Muscle of leg (tissue), 11 donors: ENCODE measurements around the gene TGFB2. TPM values are rescaled to one million over a fixed set of nuclear protein-coding genes. Genes with fewer than 3 reads are reported as not detected.
A peak's percentile ranks its signal among the peaks of the same experiment; 100 is the strongest.

Experiments
- DNase-seq: peaks from one replicate; pipeline ENCODE4 v3.0.0; 2013
- H3K27ac ChIP-seq: one replicate; pipeline ENCODE4 v1.5.1; 2013; ENCODE audit warnings: mild to moderate bottlenecking, low read length, control low read depth
- H3K27me3 ChIP-seq: one replicate; pipeline ENCODE4 v1.6.1; 2013; ENCODE audit warnings: low read length; ENCODE audit not compliant: control insufficient read depth, insufficient read depth
- H3K36me3 ChIP-seq: one replicate; pipeline ENCODE4 v1.6.1; 2013; ENCODE audit warnings: low read length; ENCODE audit not compliant: control insufficient read depth, insufficient read depth
- H3K4me1 ChIP-seq: one replicate; pipeline ENCODE4 v1.6.1; 2013; ENCODE audit warnings: low read length; ENCODE audit not compliant: control insufficient read depth, insufficient read depth
- H3K4me3 ChIP-seq: one replicate; pipeline ENCODE4 v1.5.1; 2013; ENCODE audit warnings: low read length, control low read depth
- H3K9me3 ChIP-seq: replicated peaks from 2 replicates; pipeline ENCODE4 v1.6.1; 2013; ENCODE audit warnings: low read depth, low read length; ENCODE audit not compliant: control insufficient read depth
- WGBS: methylation state at CpG from one replicate; pipeline ENCODE4 v1.1.5; 2013; ENCODE audit warnings: missing lambda C conversion rate; ENCODE audit not compliant: insufficient coverage; 5-methylcytosine and 5-hydroxymethylcytosine counted together
- polyA plus RNA-seq, 8 donors: library from polyadenylated mRNA; unstranded; fragments of 120-200 nt; gene quantifications; one replicate each; pipeline versions ENCODE4 v1.2.1 to v1.2.3, GENCODE V29; 2013; ENCODE audit warnings: inconsistent platforms in 1 of 8, low replicate concordance in 1 of 8; ENCODE audit not compliant: insufficient read length in 8 of 8, insufficient read depth in 1 of 8
- total RNA-seq: library from RNA; stranded (reverse); fragments of 120-200 nt; gene quantifications from one replicate; pipeline ENCODE4 v1.2.4, GENCODE V29; 2013

TGFB2 gene
- total and polyA plus RNA-seq, 9 donors = 37.2 to 69.2 (median 50.7) TPM

DNA sequence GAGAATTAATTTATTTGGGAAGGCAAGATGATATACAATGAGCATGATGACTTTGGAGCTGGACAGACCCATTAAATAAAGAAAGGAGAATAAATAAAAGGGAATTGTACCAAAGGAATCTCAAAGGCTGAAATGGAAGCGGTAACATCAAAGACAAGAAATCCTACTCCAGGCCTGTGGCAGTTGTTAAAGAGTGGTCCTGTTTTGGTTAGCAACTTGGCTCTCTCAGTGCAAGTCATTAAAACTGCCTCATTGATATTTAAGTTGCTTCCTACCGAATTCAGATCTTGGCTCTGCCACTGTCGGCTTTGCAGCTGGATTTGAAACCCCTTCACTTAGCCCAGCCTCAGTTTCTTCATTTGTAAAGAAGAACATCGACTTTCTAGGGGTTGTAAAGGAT is 10.1 kb downstream of the TGFB2 start:
- Histone ChIP-seq H3K9me3 (no peaks in the 10 kb centered on the region), H3K4me3 (no peak overlapping the region), H3K27me3 (no peaks in the 10 kb centered on the region), H3K4me1 (peaks cover 45% of the 10 kb centered on the region), H3K27ac (peak overlapping the region; percentile 10), H3K36me3 (peaks cover 19% of the 10 kb centered on the region)
- peak; percentile 46 for DNase-seq
- no CpG with 5 or more reads among the region's 4 CpGs for WGBS

DNA sequence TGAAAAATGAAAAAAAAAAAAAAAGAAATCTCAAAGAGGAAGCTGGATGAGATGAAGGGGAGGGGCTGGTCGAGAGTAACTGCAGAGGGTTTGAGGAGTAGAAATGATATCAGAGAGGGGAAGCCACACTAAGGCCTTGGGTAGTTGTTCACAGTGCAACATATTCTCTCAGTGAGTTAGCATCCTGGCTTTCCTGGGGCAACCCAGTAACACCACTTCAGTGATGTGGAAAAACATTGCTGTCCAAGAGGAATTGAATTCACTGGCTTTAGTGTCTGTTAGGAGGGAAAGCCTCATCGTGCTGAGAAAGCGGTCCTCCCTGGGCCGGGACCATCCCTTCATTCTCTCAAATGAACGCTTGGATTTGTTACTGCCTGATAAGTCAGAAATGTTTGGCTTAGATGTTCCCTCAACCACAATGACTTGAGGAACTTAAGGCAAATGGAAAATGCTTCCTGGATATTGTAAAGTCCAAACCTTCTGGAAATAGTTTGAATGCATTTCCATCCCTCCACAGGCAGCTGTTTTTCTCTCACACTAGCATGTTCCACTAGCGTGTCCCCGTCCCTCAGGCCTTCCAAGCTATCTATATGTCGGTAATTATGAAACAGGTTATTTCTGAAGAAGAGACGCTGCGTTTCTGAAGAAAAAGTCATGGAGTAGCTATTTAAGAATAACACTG is 12.2 kb downstream of the TGFB2 start:
- no peaks in the 10 kb centered on the region for H3K9me3 ChIP-seq
- H3K4me3 ChIP-seq = no peak overlapping the region
- H3K36me3 ChIP-seq = peaks cover 19% of the 10 kb centered on the region
- H3K27me3 ChIP-seq = no peaks in the 10 kb centered on the region
- no CpG with 5 or more reads among the region's 10 CpGs for WGBS
- peak overlapping the region; percentile 68 for H3K27ac ChIP-seq
- DNase-seq = peak; percentile 60
- peaks cover 42% of the 10 kb centered on the region for H3K4me1 ChIP-seq

DNA sequence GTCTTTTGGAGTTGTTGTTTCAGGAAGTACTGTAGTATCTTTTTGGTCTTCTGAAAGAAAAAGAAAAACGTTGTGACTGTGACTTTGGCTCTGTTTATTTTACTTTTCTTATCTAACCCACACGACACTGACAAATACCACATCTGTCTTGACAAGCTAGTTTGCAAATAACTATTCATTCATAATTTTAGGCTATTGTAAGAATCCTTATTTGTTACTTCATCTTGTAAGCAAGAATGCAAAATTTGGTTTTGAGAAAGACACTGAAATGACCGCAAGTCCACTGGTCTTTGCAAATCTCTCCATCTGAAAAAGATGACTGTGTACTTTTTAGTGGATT is 12.7 kb downstream of the TGFB2 start:
- peaks cover 37% of the 10 kb centered on the region for H3K4me1 ChIP-seq
- no peak overlapping the region for H3K27ac ChIP-seq
- 100% methylated on average over 1 of the region's 3 CpGs for WGBS
- no peak overlapping the region for H3K4me3 ChIP-seq
- H3K27me3 ChIP-seq = no peaks in the 10 kb centered on the region
- no peak for DNase-seq
- H3K36me3 ChIP-seq = peaks cover 16% of the 10 kb centered on the region
- no peaks in the 10 kb centered on the region for H3K9me3 ChIP-seq

DNA sequence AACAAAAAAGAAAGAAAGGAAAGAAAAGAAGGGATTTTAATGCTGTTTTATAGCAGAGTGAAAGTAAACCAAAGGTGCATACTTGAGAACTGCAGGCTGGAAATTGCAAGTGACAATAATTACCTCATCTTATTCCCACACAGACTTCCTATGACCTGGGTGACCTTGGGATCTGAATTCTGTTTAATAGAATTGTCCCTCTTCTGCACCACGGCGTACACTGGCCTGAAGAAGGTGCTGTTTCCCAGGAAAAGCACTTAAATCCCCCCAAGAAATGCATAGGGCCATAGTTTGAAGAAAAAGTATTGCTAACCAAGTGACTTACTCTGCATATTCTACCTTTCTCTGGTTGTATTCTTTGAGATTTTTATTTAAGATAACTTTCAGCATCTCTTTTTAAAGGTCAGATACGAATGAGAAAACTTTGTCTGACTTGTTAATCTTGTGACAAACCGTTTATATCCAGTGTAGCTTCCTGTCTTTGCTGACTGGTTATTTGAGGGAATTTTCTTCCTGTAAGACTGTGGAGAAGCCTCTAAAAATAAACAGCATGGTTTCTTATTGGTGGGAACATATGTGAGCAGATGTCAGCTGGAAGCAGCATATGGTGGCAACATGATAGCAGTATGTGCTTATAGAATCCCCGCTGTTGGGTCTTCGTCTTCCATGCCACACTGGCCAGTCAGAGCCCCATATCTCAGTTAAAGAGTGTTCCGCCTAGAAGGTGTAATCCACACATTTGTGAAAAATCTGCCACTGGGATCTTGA is 16.3 kb downstream of the TGFB2 start:
- DNase-seq = peak; percentile 71
- Histone ChIP-seq H3K4me1 (peaks cover 40% of the 10 kb centered on the region), H3K4me3 (no peak overlapping the region), H3K27me3 (no peaks in the 10 kb centered on the region), H3K36me3 (peaks cover 26% of the 10 kb centered on the region), H3K9me3 (no peaks in the 10 kb centered on the region), H3K27ac (peak overlapping the region; percentile 54)
- 100% methylated on average over 2 of the region's 7 CpGs for WGBS

DNA sequence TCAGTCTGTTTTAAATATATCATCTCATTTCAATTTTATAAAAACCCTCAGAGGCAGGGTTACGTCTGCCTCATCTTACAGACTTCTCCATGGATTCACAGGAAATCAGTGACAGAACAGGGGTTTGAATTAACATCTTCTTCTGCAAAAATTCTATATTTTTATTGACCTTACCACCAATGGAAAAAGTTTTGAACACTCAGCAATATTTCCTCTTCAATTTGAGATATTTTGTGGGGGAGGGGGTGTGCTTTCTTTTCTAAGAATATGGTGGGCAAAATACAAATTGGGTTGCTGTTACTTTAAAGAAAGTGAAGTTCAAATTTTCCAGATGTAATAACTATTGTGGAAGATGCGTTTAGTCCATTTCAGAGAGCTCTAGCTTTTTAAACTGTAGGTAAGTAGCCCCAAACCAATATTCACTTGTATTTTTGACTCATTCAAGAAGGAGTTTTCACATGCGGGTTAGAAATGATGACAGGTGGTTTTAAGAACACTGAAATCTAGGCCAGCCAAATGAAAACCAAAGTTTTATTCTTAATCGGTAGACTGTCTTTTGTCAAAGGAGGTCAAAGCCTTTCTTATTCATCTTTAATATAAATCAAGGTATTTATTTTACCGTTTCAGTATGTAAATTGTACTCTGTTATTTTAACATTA is 17.4 kb downstream of the TGFB2 start:
- Histone ChIP-seq H3K9me3 (no peaks in the 10 kb centered on the region), H3K27ac (peak overlapping the region; percentile 54), H3K4me3 (no peak overlapping the region), H3K27me3 (no peaks in the 10 kb centered on the region), H3K4me1 (peaks cover 37% of the 10 kb centered on the region), H3K36me3 (peaks cover 31% of the 10 kb centered on the region)
- no peak for DNase-seq
- no CpG with 5 or more reads among the region's 5 CpGs for WGBS

DNA sequence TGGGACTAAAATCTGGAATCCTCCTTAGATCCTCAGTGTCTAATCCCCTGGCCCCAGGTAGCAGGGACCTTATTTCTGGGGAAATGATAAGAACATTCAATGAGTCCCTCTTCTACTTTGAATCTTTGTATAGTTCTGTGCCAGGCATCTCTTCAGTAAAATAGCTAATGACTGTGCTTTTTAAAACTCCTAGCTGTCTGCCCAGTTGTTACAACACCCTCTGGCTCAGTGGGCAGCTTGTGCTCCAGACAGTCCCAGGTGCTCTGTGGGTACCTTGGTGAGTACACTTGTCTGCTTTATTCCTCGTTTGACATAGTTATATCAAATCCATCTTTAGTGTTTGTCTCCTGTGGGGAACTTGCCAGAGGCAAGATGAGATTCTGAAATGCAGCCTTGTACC is 18.0 kb downstream of the TGFB2 start:
- Histone ChIP-seq H3K27me3 (no peaks in the 10 kb centered on the region), H3K27ac (no peak overlapping the region), H3K4me3 (no peak overlapping the region), H3K9me3 (no peaks in the 10 kb centered on the region), H3K4me1 (peaks cover 36% of the 10 kb centered on the region), H3K36me3 (peaks cover 33% of the 10 kb centered on the region)
- DNase-seq = no peak
- WGBS = no CpG with 5 or more reads among the region's 1 CpG

DNA sequence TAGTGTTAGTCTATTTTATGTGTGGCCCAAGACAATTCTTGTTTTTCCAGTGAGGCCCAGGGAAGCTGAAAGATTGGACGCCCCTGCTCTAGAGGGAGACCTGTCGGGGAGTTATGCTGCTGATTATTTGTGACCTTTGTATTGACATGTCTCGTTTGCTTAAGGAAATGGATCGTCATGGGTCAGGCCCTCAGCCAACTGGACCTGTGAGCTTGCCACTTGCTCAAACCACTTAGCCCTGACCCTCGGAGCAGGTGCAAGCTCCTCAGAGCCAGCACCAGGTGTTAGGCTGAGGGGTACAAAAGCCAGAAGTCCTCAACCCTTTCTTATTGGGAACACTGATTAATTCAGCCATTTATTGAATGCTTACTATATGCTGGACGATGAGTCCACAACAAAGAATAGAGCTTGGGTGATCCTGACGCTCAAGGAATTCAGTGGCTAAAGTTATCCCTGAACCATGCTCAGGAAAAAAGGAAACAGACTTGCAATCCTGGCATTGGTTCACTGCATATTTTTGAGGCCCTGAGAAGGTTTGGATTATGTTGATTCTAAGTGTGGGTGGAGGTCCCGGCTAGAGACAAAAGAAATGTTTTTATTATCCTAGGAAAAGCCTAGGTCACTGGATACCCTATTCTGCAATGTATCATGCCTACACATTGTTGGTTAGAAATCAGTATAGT is 19.0 kb downstream of the TGFB2 start:
- DNase-seq = no peak
- H3K36me3 ChIP-seq = peaks cover 34% of the 10 kb centered on the region
- peak overlapping the region; percentile 31 for H3K27ac ChIP-seq
- H3K4me3 ChIP-seq = no peak overlapping the region
- H3K27me3 ChIP-seq = no peaks in the 10 kb centered on the region
- H3K4me1 ChIP-seq = peaks cover 32% of the 10 kb centered on the region
- WGBS = 40% methylated on average over 3 of the region's 8 CpGs
- no peaks in the 10 kb centered on the region for H3K9me3 ChIP-seq

DNA sequence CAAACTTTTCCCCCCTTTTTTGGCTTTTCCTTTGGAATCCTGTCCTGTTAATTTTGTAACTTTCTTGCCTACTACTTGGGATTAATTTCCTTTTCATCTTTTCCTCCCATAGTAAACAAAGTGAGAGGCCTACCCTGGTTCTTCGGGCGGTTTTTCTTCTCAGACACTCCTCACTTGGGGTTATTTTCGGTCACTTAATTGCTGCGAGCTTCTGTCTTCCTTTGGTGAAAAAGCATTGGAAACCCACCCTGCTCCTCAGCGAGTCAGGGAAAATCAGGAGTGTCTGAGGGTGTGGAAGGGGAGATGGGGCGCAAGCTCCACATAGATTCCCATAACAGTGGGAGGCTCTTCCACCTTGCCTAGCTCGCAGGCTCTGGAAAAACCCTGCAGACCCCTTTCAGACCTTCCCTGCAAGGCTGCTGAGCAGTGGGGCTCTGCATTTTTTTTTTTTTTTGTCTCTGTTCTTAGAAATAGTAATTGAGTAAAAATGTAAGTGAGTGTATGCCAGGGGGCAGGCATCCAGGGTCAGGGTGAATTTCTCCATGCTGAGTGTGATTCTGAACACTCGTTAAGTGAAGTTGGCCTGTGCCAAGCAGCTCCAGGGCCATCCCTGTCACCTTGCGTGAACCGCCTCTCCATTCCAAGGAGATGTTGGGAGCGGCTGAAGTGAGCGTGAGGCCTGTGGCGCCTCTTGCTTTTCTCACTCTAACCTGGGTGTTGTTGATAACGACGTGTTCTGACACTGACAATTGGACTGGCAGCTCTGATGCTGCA is 20.3 kb downstream of the TGFB2 start:
- H3K9me3 ChIP-seq = no peaks in the 10 kb centered on the region
- peak; percentile 37 for DNase-seq
- peaks cover 38% of the 10 kb centered on the region for H3K36me3 ChIP-seq
- H3K27ac ChIP-seq = no peak overlapping the region
- H3K4me1 ChIP-seq = peaks cover 36% of the 10 kb centered on the region
- WGBS = 83% methylated on average over 11 of the region's 15 CpGs
- H3K27me3 ChIP-seq = no peaks in the 10 kb centered on the region
- no peak overlapping the region for H3K4me3 ChIP-seq

DNA sequence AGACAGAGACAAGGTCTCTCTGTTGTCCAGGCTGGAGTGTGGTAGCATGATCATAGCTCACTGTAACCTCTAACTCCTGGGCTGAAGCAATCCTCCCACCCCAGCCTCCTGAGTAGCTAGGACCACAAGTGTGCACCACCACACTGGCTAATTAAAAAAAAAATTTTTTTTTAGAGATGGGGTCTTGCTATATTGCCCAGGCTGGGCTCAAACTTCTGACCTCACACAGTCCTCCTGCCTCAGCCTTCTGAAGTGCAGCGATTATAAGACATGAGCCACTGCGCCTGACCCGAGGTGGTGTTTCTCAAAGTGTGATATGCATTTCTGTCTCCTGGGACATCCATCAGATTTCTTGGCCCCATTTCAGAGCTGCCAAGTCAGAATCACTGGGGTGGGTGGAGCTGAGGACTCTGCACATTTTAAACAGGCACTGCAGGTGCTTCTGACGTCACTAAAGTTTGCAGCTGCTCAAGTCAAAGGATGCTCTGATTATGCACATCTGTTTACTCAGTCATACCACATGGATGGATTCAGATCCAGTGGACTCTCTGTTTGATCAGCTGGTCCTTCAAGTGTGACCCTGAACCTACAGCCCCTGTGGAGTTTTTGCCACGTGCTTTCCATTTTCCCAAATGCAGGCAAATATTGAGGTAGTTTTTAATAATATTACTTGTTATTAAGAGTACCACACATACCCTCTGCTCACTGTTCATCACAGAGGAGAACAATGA is 21.4 kb downstream of the TGFB2 start:
- Histone ChIP-seq H3K9me3 (no peaks in the 10 kb centered on the region), H3K27me3 (no peaks in the 10 kb centered on the region), H3K27ac (peak overlapping the region; percentile 21), H3K4me3 (no peak overlapping the region), H3K4me1 (peaks cover 42% of the 10 kb centered on the region), H3K36me3 (peaks cover 38% of the 10 kb centered on the region)
- WGBS = 100% methylated on average over 3 of the region's 5 CpGs
- DNase-seq = peak; percentile 71
